Measurements from ENCODE around the gene DCUN1D1. TPM values are rescaled to one million over a fixed set of nuclear protein-coding genes. Genes with fewer than 3 reads are reported as not detected.
"Not testable (repeated sequence)": the region's sequence is repeated elsewhere in the genome, so short reads cannot be mapped to it uniquely, and the experiment has no call there.

The DCUN1D1 gene
- total RNA-seq, 2 donors from 2014 or later = 14.2 to 23.5 TPM

DNA sequence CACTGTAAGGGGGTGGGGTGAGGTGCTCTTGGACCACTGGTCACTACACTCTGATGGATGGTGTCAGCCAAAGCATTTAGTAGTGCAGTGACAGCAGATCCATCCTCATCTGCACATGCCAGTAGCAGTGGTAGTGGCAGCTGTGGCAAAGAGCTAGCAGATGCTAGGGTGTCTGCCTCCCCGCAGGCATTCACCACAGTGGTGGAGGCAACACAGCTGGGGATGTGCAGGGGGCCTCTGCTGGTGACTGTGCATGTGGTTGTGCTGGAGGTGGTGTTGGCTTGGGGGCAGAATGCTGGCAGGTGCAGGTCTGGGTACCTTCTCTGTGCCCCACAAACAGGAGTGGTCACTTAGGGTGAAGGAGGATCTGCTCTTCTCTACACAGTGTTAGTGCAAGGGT lies 19.4 kb upstream of the DCUN1D1 start:
- Histone ChIP-seq H3K4me3 (no peak overlapping the region), H3K27ac (no peak overlapping the region), H3K9me3 (no peaks in the 10 kb centered on the region), H3K4me1 (no peaks in the 10 kb centered on the region), H3K27me3 (no peaks in the 10 kb centered on the region), H3K36me3 (no peaks in the 10 kb centered on the region)
- TF ChIP-seq, protein P1, sequence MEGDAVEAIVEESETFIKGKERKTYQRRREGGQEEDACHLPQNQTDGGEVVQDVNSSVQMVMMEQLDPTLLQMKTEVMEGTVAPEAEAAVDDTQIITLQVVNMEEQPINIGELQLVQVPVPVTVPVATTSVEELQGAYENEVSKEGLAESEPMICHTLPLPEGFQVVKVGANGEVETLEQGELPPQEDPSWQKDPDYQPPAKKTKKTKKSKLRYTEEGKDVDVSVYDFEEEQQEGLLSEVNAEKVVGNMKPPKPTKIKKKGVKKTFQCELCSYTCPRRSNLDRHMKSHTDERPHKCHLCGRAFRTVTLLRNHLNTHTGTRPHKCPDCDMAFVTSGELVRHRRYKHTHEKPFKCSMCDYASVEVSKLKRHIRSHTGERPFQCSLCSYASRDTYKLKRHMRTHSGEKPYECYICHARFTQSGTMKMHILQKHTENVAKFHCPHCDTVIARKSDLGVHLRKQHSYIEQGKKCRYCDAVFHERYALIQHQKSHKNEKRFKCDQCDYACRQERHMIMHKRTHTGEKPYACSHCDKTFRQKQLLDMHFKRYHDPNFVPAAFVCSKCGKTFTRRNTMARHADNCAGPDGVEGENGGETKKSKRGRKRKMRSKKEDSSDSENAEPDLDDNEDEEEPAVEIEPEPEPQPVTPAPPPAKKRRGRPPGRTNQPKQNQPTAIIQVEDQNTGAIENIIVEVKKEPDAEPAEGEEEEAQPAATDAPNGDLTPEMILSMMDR (IDR thresholded peaks at IDR 0.05) = no peak
- no peak for DNase-seq (ENCODE audit: low spot score)

DNA sequence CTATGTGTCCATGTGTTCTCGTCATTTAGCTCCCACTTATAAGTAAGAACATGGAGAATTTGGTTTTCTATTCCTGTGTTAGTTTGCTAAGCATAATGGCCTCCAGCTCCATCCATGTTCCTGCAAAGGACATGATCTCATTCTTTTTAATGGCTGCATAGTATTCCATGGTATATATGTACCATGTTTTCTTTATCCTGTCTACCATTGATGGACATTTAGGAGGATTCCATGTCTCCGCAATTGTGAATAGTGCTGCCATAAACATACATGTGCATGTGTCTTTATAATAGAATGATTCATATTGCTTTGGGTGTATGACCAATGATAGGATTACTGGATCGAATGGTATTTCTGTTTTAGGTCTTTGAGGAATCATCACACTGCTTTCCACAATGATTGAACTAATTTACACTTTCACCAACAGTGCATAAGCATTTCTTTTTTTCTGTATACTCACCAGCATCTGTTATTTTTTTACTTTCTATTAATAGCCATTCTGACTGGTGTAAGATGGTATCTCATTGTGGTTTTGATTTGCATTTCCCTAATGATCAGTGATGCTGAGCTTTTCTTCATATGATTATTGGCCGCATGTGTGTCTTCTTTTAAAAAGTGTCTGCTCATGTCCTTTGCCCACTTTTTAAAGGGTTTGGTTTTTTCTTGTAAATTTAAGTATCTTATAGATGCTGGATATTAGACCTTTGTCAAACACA lies 13.3 kb upstream of the DCUN1D1 start:
- H3K9me3 ChIP-seq; H3K27ac ChIP-seq; H3K36me3 ChIP-seq; DNase-seq (ENCODE audit: low spot score); H3K4me1 ChIP-seq; H3K27me3 ChIP-seq; H3K4me3 ChIP-seq: not testable (repeated sequence)

DNA sequence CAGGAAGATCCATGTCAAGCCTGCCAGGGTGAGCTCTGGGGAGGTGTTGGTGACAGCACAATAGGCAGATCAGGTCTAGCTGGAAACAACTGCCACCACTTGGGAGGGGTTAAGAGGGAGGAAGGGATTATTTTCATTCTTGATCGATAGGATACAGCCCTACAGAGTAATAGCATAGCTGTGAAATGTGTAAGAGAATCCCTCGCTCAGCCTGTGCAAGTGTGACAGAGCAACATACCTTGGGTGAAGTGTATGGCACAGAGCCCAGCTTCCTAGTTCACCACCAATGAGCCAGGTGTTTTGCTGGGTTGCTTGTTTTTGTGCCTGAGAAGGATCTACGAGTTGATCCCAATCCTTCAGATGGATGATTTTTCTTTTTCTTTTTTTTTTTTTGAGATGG lies 9.2 kb upstream of the DCUN1D1 start:
- Histone ChIP-seq H3K4me3 (no peak overlapping the region), H3K36me3 (no peaks in the 10 kb centered on the region), H3K27ac (no peak overlapping the region), H3K4me1 (no peaks in the 10 kb centered on the region), H3K9me3 (no peaks in the 10 kb centered on the region), H3K27me3 (no peaks in the 10 kb centered on the region)
- peak; percentile 30 for DNase-seq (ENCODE audit: low spot score)
- TF ChIP-seq, protein P1 (IDR thresholded peaks at IDR 0.05) = no peak

DNA sequence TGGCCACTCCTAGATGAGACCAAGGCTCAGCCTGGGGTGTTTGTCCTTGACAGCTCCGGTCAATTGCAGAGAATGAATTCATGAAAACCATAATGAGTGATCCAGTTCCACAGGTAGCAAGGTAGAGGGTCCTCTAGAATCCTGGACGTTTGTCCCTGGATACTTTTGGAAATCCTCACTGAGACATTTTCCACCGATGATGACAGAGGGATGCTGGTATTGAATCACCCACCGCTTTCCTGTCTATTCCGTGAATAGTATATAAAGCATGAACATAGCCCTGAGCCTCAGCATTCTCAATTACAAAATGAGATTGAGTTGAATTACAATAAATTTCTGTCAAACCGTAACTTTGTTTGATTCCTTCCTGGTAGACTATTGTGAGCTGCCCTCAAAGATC lies 5.7 kb upstream of the DCUN1D1 start:
- Histone ChIP-seq H3K36me3 (no peaks in the 10 kb centered on the region), H3K4me3 (no peak overlapping the region), H3K9me3 (no peaks in the 10 kb centered on the region), H3K27me3 (no peaks in the 10 kb centered on the region), H3K27ac (no peak overlapping the region), H3K4me1 (peaks cover 0 to 3% of the 10 kb centered on the region in 2 donors)
- DNase-seq (ENCODE audit: low spot score) = no peak
- TF ChIP-seq, protein P1 (IDR thresholded peaks at IDR 0.05) = no peak

DNA sequence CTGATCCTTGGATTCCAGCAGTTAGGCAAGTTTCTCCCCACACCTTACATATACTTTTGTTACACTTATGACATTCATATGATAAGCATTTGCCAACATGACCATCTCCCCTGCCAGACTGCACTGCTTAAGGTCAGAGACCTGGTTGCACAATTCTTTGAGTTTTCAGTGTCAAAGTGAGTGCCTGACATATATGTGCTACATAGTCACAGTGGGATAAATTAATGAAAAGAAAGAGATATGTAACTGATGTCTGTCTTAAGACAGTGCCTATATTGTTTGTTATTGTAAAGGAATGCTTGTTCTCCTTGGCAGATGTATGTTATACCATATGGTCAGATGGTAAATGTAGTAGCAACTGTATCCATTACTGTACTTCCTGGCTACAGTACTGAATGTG lies 3.5 kb upstream of the DCUN1D1 start:
- TF ChIP-seq, protein P1 (IDR thresholded peaks at IDR 0.05) = no peak
- no peak overlapping the region for H3K4me3 ChIP-seq
- no peaks in the 10 kb centered on the region for H3K9me3 ChIP-seq
- H3K4me1 ChIP-seq = peaks cover 0 to 13% of the 10 kb centered on the region in 2 donors
- no peaks in the 10 kb centered on the region for H3K36me3 ChIP-seq
- H3K27ac ChIP-seq = no peak overlapping the region
- no peaks in the 10 kb centered on the region for H3K27me3 ChIP-seq
- no peak for DNase-seq (ENCODE audit: low spot score)

DNA sequence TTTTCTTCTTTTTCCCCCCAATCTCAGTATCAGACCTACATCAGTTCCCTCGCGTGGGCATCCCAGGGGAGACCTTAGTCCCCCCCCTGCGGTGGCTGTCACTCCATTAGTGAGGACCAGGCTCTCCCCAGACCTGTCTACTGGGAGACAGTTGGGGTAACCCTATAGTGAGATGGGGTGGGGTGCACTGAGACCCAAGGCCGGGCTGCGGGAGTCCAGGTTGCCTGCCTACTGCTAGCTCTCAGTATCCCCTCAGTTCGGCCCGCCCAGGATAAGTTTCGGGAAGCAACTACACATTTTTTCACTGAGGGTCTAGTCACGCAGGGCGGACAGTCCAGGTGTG lies 671 bp upstream of the DCUN1D1 start:
- TF ChIP-seq, protein P1 (IDR thresholded peaks at IDR 0.05) = no peak
- DNase-seq (ENCODE audit: low spot score) = peak; percentile 57
- Histone ChIP-seq H3K36me3 (no peaks in the 10 kb centered on the region), H3K9me3 (no peaks in the 10 kb centered on the region), H3K27me3 (no peaks in the 10 kb centered on the region), H3K4me3 (peak overlapping the region; percentile 98), H3K27ac (peak overlapping the region; percentile 85 to 89), H3K4me1 (peaks cover 0 to 20% of the 10 kb centered on the region in 2 donors)
